Measurements from ENCODE around the gene CFAP20DC. TPM values are rescaled to one million over a fixed set of nuclear protein-coding genes. Genes with fewer than 3 reads are reported as not detected.
A peak's percentile ranks its signal among the peaks of the same experiment; 100 is the strongest.

CFAP20DC gene
- total RNA-seq, 1 experiment from 2014 or later, result 2.9 TPM

DNA sequence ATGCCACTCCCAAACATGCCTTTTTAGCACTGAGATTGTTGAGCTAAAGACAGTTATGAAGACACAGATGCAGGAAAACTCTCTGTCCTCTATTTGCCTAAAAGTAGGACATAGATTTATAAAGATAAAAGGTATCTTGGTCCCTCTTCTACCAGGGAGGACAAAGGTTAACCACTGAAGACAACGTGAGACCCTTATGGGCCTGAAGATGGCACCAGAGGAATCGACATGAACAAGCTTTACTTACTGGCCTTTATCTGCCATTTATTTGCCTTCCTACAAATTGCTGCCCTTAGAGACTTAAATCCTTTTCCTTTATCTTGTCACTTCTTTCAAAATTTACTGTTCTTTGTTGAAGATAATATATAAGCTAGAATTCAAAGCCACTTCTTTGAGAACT lies 273.6 kb downstream of the CFAP20DC start:
- no peak overlapping the region for H3K9ac ChIP-seq (ENCODE audit: low read length)
- H3K4me1 ChIP-seq (ENCODE audit: control insufficient read depth in 1 of 2, insufficient read depth in 2 of 2, low read length in 2 of 2), result no peaks in the 10 kb centered on the region
- intact Hi-C loops (cut with micrococcal nuclease), result no loop called here
- ChIA-PET RAD21 (ENCODE audit: low non-redundant PET in 1 of 2, low total read pairs in 2 of 2, uncharacterized antibody in 2 of 2, unreplicated experiment in 2 of 2) (no interaction called here), POLR2A (no interaction called here), CTCF (interaction anchor here (1.1 kb wide), 1 partner anchor 117 kb away, joined by 3 read pairs; no protein-coding TSS in a partner anchor)
- H3K36me3 ChIP-seq (ENCODE audit: control insufficient read depth in 1 of 2, insufficient read depth in 2 of 2, low read length in 2 of 2), result no peaks in the 10 kb centered on the region
- H3K9me2 ChIP-seq (ENCODE audit: insufficient read depth), result no peaks in the 10 kb centered on the region
- H3K4me3 ChIP-seq (replicated peaks in 1 of 2; ENCODE audit: low read depth in 1 of 2, low read length in 2 of 2), result no peak overlapping the region
- TF ChIP-seq CBX3 (IDR thresholded peaks at IDR 0.05; ENCODE audit: low read depth), result no peak
- no peak for TF ChIP-seq SP1 (IDR thresholded peaks at IDR 0.05; ENCODE audit: low read depth)
- TF ChIP-seq, protein P1, sequence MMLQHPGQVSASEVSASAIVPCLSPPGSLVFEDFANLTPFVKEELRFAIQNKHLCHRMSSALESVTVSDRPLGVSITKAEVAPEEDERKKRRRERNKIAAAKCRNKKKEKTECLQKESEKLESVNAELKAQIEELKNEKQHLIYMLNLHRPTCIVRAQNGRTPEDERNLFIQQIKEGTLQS (IDR thresholded peaks at IDR 0.05), result no peak
- TF ChIP-seq, protein P2, sequence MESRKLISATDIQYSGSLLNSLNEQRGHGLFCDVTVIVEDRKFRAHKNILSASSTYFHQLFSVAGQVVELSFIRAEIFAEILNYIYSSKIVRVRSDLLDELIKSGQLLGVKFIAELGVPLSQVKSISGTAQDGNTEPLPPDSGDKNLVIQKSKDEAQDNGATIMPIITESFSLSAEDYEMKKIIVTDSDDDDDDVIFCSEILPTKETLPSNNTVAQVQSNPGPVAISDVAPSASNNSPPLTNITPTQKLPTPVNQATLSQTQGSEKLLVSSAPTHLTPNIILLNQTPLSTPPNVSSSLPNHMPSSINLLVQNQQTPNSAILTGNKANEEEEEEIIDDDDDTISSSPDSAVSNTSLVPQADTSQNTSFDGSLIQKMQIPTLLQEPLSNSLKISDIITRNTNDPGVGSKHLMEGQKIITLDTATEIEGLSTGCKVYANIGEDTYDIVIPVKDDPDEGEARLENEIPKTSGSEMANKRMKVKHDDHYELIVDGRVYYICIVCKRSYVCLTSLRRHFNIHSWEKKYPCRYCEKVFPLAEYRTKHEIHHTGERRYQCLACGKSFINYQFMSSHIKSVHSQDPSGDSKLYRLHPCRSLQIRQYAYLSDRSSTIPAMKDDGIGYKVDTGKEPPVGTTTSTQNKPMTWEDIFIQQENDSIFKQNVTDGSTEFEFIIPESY (IDR thresholded peaks at IDR 0.05; ENCODE audit: extremely low read depth, insufficient replicate concordance, low read length), result no peak
- TF ChIP-seq SRF (IDR thresholded peaks at IDR 0.05; ENCODE audit: low read depth), result no peak
- peak; percentile 34 for TF ChIP-seq RAD21 (IDR thresholded peaks at IDR 0.05; ENCODE audit: low read depth)
- TF ChIP-seq YY1 (IDR thresholded peaks at IDR 0.05; ENCODE audit: extremely low read depth, insufficient replicate concordance, low read depth, low read length), result no peak
- TF ChIP-seq, protein P3, sequence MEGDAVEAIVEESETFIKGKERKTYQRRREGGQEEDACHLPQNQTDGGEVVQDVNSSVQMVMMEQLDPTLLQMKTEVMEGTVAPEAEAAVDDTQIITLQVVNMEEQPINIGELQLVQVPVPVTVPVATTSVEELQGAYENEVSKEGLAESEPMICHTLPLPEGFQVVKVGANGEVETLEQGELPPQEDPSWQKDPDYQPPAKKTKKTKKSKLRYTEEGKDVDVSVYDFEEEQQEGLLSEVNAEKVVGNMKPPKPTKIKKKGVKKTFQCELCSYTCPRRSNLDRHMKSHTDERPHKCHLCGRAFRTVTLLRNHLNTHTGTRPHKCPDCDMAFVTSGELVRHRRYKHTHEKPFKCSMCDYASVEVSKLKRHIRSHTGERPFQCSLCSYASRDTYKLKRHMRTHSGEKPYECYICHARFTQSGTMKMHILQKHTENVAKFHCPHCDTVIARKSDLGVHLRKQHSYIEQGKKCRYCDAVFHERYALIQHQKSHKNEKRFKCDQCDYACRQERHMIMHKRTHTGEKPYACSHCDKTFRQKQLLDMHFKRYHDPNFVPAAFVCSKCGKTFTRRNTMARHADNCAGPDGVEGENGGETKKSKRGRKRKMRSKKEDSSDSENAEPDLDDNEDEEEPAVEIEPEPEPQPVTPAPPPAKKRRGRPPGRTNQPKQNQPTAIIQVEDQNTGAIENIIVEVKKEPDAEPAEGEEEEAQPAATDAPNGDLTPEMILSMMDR (IDR thresholded peaks at IDR 0.05 in 2 of 3, conservative IDR thresholded peaks at IDR 0.05 in 1 of 3; ENCODE audit: borderline replicate concordance in 1 of 3, insufficient read depth in 1 of 3, low read depth in 2 of 3, low read length in 2 of 3), result 0 out of 6 replicates have a peak, but pooled peaks of 1 of the 3 experiments have one; percentile 8
- ATAC-seq, result no peak
- no peaks in the 10 kb centered on the region for H3K79me2 ChIP-seq (ENCODE audit: insufficient read depth, low read length)
- H3K27ac ChIP-seq (ENCODE audit: low read depth, low read length), result no peak overlapping the region
- H3K27me3 ChIP-seq (ENCODE audit: insufficient read depth, low read length), result no peaks in the 10 kb centered on the region
- no TSS peak for BruUV-seq (replicated peaks)
- H3K9me3 ChIP-seq (ENCODE audit: control insufficient read depth in 1 of 2, insufficient read depth in 1 of 2, low read depth in 1 of 2, low read length in 2 of 2), result peaks cover 0 to 13% of the 10 kb centered on the region in 2 experiments; a peak in 1 of 4 replicates
- no peaks in the 10 kb centered on the region for H4K20me1 ChIP-seq (ENCODE audit: insufficient read depth)
- H2AFZ ChIP-seq (ENCODE audit: low read depth, low read length, poor library complexity, severe bottlenecking), result no peak overlapping the region
- DNase-seq (ENCODE audit: low read depth, low spot score), result no peak
- H3K4me2 ChIP-seq (ENCODE audit: low read length), result no peak overlapping the region

Data from HCT116 (cell line).